ENCODE measurements around the gene FBXO24. TPM values are rescaled to one million over a fixed set of nuclear protein-coding genes. Genes with fewer than 3 reads are reported as not detected.

Gene FBXO24
- total RNA-seq, 8 experiments from 2014 or later = 0.25 to 1.9 (median 0.75) TPM

GRCh38 chr7:100590077-100590737 is 4.1 kb downstream of the FBXO24 start:
- H3K4me3 ChIP-seq = no peak overlapping the region
- no peak overlapping the region for H3K27ac ChIP-seq
- H3K4me1 ChIP-seq (replicated peaks in 1 of 2) = peaks cover 0 to under 1% of the 10 kb centered on the region in 2 donors
- WGBS, 10 experiments = 0 to 100% (median 55%) methylated on average over 1 to 6 of the region's 20 CpGs; no CpG with 5 or more reads in 2 of the 10 experiments
- in situ Hi-C loops (cut with MboI; ENCODE audit: low pct_unique_long_range_greater_than_20kb in 2 of 9, low sequenced_read_pairs in 9 of 9, unreplicated experiment in 9 of 9) = no loop called here
- ATAC-seq (replicated peaks in 6 of 8) = no peak

- in situ Hi-C loops (cut with MboI; ENCODE audit: low pct_unique_long_range_greater_than_20kb in 2 of 9, low sequenced_read_pairs in 9 of 9, unreplicated experiment in 9 of 9) = no loop called here
- no peak for ATAC-seq (replicated peaks in 6 of 8)
Observed at GRCh38 chr7:100591596-100591995, 5.5 kb downstream of the FBXO24 start.

GRCh38 chr7:100595188-100595587 is 9.1 kb downstream of the FBXO24 start:
- WGBS, 10 experiments = 60 to 100% (median 100%) methylated on average over 1 to 3 of the region's 7 CpGs; no CpG with 5 or more reads in 5 of the 10 experiments
- Histone ChIP-seq H3K4me3 (no peak overlapping the region), H3K27ac (no peak overlapping the region), H3K4me1 (replicated peaks in 1 of 2) (peaks cover 4% of the 10 kb centered on the region in 2 donors)
- in situ Hi-C loops (cut with MboI; ENCODE audit: low pct_unique_long_range_greater_than_20kb in 2 of 9, low sequenced_read_pairs in 9 of 9, unreplicated experiment in 9 of 9) = no loop called here
- ATAC-seq (replicated peaks in 6 of 8) = no peak

More at GRCh38 chr7:100591596-100591995, 5.5 kb downstream of the FBXO24 start:
- Histone ChIP-seq H3K4me1 (replicated peaks in 1 of 2) (no peaks in the 10 kb centered on the region), H3K27ac (no peak overlapping the region), H3K4me3 (no peak overlapping the region)
- 80 to 100% (median 95%) methylated on average over 1 to 11 of the region's 17 CpGs; no CpG with 5 or more reads in 4 of the 10 experiments for WGBS, 10 experiments

- Histone ChIP-seq H3K4me3 (no peak overlapping the region), H3K27ac (no peak overlapping the region), H3K4me1 (replicated peaks in 1 of 2) (peaks cover 27 to 32% of the 10 kb centered on the region in 2 donors)
- in situ Hi-C loops (cut with MboI; ENCODE audit: low pct_unique_long_range_greater_than_20kb in 2 of 9, low sequenced_read_pairs in 9 of 9, unreplicated experiment in 9 of 9) = no loop called here
- no peak for ATAC-seq (replicated peaks in 6 of 8)
- 75 to 100% (median 93%) methylated on average over 1 to 4 of the region's 4 CpGs; no CpG with 5 or more reads in 2 of the 10 experiments for WGBS, 10 experiments
Observed at GRCh38 chr7:100598425-100598824, 12.3 kb downstream of the FBXO24 start.

- Histone ChIP-seq H3K4me1 (replicated peaks in 1 of 2) (peaks cover 36 to 41% of the 10 kb centered on the region in 2 donors), H3K4me3 (no peak overlapping the region), H3K27ac (no peak overlapping the region)
- no peak for ATAC-seq (replicated peaks in 6 of 8)
- 80% methylated on average over 1 of the region's 18 CpGs; no CpG with 5 or more reads in 9 of the 10 experiments for WGBS, 10 experiments
- in situ Hi-C loops (cut with MboI; ENCODE audit: low pct_unique_long_range_greater_than_20kb in 2 of 9, low sequenced_read_pairs in 9 of 9, unreplicated experiment in 9 of 9) = no loop called here
Observed at GRCh38 chr7:100599911-100600729, 14.0 kb downstream of the FBXO24 start.

- no peak overlapping the region for H3K27ac ChIP-seq
- peaks cover 39 to 47% of the 10 kb centered on the region in 2 donors for H3K4me1 ChIP-seq (replicated peaks in 1 of 2)
- no peak overlapping the region for H3K4me3 ChIP-seq
- in situ Hi-C loops (cut with MboI; ENCODE audit: low pct_unique_long_range_greater_than_20kb in 2 of 9, low sequenced_read_pairs in 9 of 9, unreplicated experiment in 9 of 9) = no loop called here
- no CpG with 5 or more reads among the region's 9 CpGs for WGBS, 10 experiments
- no peak for ATAC-seq (replicated peaks in 6 of 8)
Observed at GRCh38 chr7:100600730-100601038, 14.6 kb downstream of the FBXO24 start.

GRCh38 chr7:100602889-100603725 is 17.0 kb downstream of the FBXO24 start:
- Histone ChIP-seq H3K4me1 (replicated peaks in 1 of 2) (peaks cover 39 to 47% of the 10 kb centered on the region in 2 donors), H3K27ac (peak overlapping the region in 1 of 2 donors; percentile 14), H3K4me3 (peak overlapping the region in 3 of 5 donors; percentile 26 to 41 (median 37))
- in situ Hi-C loops (cut with MboI; ENCODE audit: low pct_unique_long_range_greater_than_20kb in 2 of 9, low sequenced_read_pairs in 9 of 9, unreplicated experiment in 9 of 9) = no loop called here
- peak in 6 of 8 experiments; percentile 7 to 62 (median 32) for ATAC-seq (replicated peaks in 6 of 8)
- WGBS, 10 experiments = no CpG with 5 or more reads among the region's 21 CpGs

GRCh38 chr7:100603726-100604027 is 17.5 kb downstream of the FBXO24 start:
- peak in 7 of 8 experiments; percentile 4 to 45 (median 34) for ATAC-seq (replicated peaks in 6 of 8)
- peak overlapping the region in 1 of 2 donors; percentile 43 for H3K27ac ChIP-seq
- in situ Hi-C loops (cut with MboI; ENCODE audit: low pct_unique_long_range_greater_than_20kb in 2 of 9, low sequenced_read_pairs in 9 of 9, unreplicated experiment in 9 of 9) = no loop called here
- WGBS, 10 experiments = 11% methylated on average over 4 of the region's 10 CpGs; no CpG with 5 or more reads in 9 of the 10 experiments
- peaks cover 39 to 47% of the 10 kb centered on the region in 2 donors for H3K4me1 ChIP-seq (replicated peaks in 1 of 2)
- peak overlapping the region; percentile 26 to 41 (median 37) for H3K4me3 ChIP-seq

- H3K27ac ChIP-seq = peak overlapping the region in 1 of 2 donors; percentile 43
- peak overlapping the region; percentile 26 to 41 (median 37) for H3K4me3 ChIP-seq
- peaks cover 39 to 47% of the 10 kb centered on the region in 2 donors for H3K4me1 ChIP-seq (replicated peaks in 1 of 2)
- ATAC-seq (replicated peaks in 6 of 8) = peak; percentile 38 to 78 (median 71)
- 7% methylated on average over 6 of the region's 70 CpGs; no CpG with 5 or more reads in 9 of the 10 experiments for WGBS, 10 experiments
- in situ Hi-C loops (cut with MboI; ENCODE audit: low pct_unique_long_range_greater_than_20kb in 2 of 9, low sequenced_read_pairs in 9 of 9, unreplicated experiment in 9 of 9) = no loop called here
Observed at GRCh38 chr7:100604028-100604975, 18.2 kb downstream of the FBXO24 start.

- 5 to 46% (median 19%) methylated on average over 4 to 18 of the region's 68 CpGs; no CpG with 5 or more reads in 7 of the 10 experiments for WGBS, 10 experiments
- peak overlapping the region; percentile 26 to 41 (median 37) for H3K4me3 ChIP-seq
- no peak overlapping the region for H3K27ac ChIP-seq
- in situ Hi-C loops (cut with MboI; ENCODE audit: low pct_unique_long_range_greater_than_20kb in 2 of 9, low sequenced_read_pairs in 9 of 9, unreplicated experiment in 9 of 9) = no loop called here
- H3K4me1 ChIP-seq (replicated peaks in 1 of 2) = peaks cover 35 to 43% of the 10 kb centered on the region in 2 donors
- ATAC-seq (replicated peaks in 6 of 8) = peak in 5 of 8 experiments; percentile 5 to 17 (median 16)
Observed at GRCh38 chr7:100604976-100605911, 19.1 kb downstream of the FBXO24 start.

GRCh38 chr7:100606313-100606712 is 20.2 kb downstream of the FBXO24 start:
- ATAC-seq (replicated peaks in 6 of 8) = no peak
- Histone ChIP-seq H3K27ac (no peak overlapping the region), H3K4me3 (no peak overlapping the region), H3K4me1 (replicated peaks in 1 of 2) (peaks cover 33 to 35% of the 10 kb centered on the region in 2 donors)
- in situ Hi-C loops (cut with MboI; ENCODE audit: low pct_unique_long_range_greater_than_20kb in 2 of 9, low sequenced_read_pairs in 9 of 9, unreplicated experiment in 9 of 9) = no loop called here
- 65 to 100% (median 89%) methylated on average over 1 to 10 of the region's 12 CpGs; no CpG with 5 or more reads in 6 of the 10 experiments for WGBS, 10 experiments
